HepG2 (cell line): ENCODE data around the gene GK. TPM values are rescaled to one million over a fixed set of nuclear protein-coding genes. Genes with fewer than 3 reads are reported as not detected.

Source experiments
- ESRRA ChIP-seq: sonication (generic); formaldehyde crosslinking; IDR thresholded peaks from 2 replicates; pipeline ENCODE4 v1.5.1; 2020; ENCODE audit warnings: mild to moderate bottlenecking, low read depth, missing genetic modification reagents
- ETV5 ChIP-seq: IDR thresholded peaks from 2 replicates; pipeline ENCODE4 v1.6.1; 2018; ENCODE audit warnings: missing biosample characterization, missing genetic modification reagents, inconsistent platforms, borderline replicate concordance
- GATAD2A ChIP-seq: IDR thresholded peaks from 2 replicates; pipeline ENCODE4 v1.6.1; 2016
- HIC2 ChIP-seq: sonication (generic); formaldehyde crosslinking; IDR thresholded peaks from 2 replicates; pipeline ENCODE4 v1.9.0; 2022; ENCODE audit warnings: low read depth, missing genetic modification reagents
- HOXA5 ChIP-seq: sonication (generic); formaldehyde crosslinking; IDR thresholded peaks from 2 replicates; pipeline ENCODE4 v1.4.0; 2020; ENCODE audit warnings: missing genetic modification reagents
- JDP2 ChIP-seq: sonication (generic); formaldehyde crosslinking; IDR thresholded peaks from 2 replicates; pipeline ENCODE4 v1.8.1; 2022; ENCODE audit warnings: missing genetic modification reagents, borderline replicate concordance
- KAT2B ChIP-seq: fragments of 150-350 bp; IDR thresholded peaks from 2 replicates; pipeline ENCODE4 v1.6.1; 2014; ENCODE audit warnings: low read depth, low read length, borderline replicate concordance
- MIER2 ChIP-seq: IDR thresholded peaks from 2 replicates; pipeline ENCODE4 v1.6.1; 2016; ENCODE audit warnings: missing biosample characterization, missing genetic modification reagents
- NFE2L2 ChIP-seq: fragments of 150-350 bp; IDR thresholded peaks from 2 replicates; pipeline ENCODE4 v1.6.1; 2014; ENCODE audit warnings: low read length
- PPARG ChIP-seq: conservative IDR thresholded peaks from 2 replicates; pipeline ENCODE4 v1.6.1; 2016; ENCODE audit warnings: missing biosample characterization, missing genetic modification reagents
- RFX3 ChIP-seq: IDR thresholded peaks from 2 replicates; pipeline ENCODE4 v1.6.1; 2016; ENCODE audit warnings: missing biosample characterization, missing genetic modification reagents
- SETDB1 ChIP-seq: sonication (generic); formaldehyde crosslinking; IDR thresholded peaks from 2 replicates; pipeline ENCODE4 v1.5.1; 2020; ENCODE audit warnings: missing genetic modification reagents, mild to moderate bottlenecking, borderline replicate concordance
- TFAP4 ChIP-seq: sonication (generic); IDR thresholded peaks from 2 replicates; pipeline ENCODE4 v1.6.1; 2016; ENCODE audit warnings: low read depth, borderline replicate concordance
- ZBTB2 ChIP-seq: sonication (generic); formaldehyde crosslinking; IDR thresholded peaks from 2 replicates; pipeline ENCODE4 v1.8.0; 2022; ENCODE audit warnings: low read depth, missing genetic modification reagents
- ZBTB21 ChIP-seq: sonication (generic); formaldehyde crosslinking; IDR thresholded peaks from 2 replicates; pipeline ENCODE4 v1.4.0; 2020; ENCODE audit warnings: missing genetic modification reagents
- ZBTB40 ChIP-seq, 2 experiments: fragments of 450-650 bp in 1 of 2; sonication (generic) in 1 of 2; formaldehyde crosslinking in 1 of 2; IDR thresholded peaks; 2 replicates each; pipeline versions ENCODE4 v1.6.1 to v1.8.0; 2016 to 2022; ENCODE audit warnings: antibody characterized with exemption in 1 of 2, mild to moderate bottlenecking in 1 of 2, missing genetic modification reagents in 1 of 2
- ZNF264 ChIP-seq: sonication (generic); formaldehyde crosslinking; IDR thresholded peaks from 2 replicates; pipeline ENCODE4 v1.4.0; 2020; ENCODE audit warnings: missing genetic modification reagents
- ZNF367 ChIP-seq: sonication (generic); formaldehyde crosslinking; IDR thresholded peaks from 2 replicates; pipeline ENCODE4 v1.4.0; 2020; ENCODE audit warnings: missing genetic modification reagents, borderline replicate concordance
- ZNF547 ChIP-seq: sonication (generic); formaldehyde crosslinking; IDR thresholded peaks from 2 replicates; pipeline ENCODE4 v1.5.1; 2020; ENCODE audit warnings: mild to moderate bottlenecking, missing genetic modification reagents
- polyA plus RNA-seq, 8 experiments: library from polyadenylated mRNA; depleted of rRNA in 3 of 8; stranded (reverse) in 7 of 8; unstranded in 1 of 8; fragments of >200 nt; fragmentation: Illumina TruSeq in 4 of 8; extraction: Trizol in 4 of 8; gene quantifications; 2 replicates each; pipeline versions ENCODE4 v1.2.1 to v1.2.3, GENCODE V29; 2011 to 2016; ENCODE audit warnings: low read depth in 4 of 8, missing spikeins in 1 of 8, mixed read lengths in 1 of 8; ENCODE audit not compliant: insufficient read depth in 1 of 8
- total RNA-seq, 5 experiments: library from RNA; depleted of rRNA; stranded (reverse); fragments of >200 nt; fragmentation: Illumina TruSeq; extraction: Trizol; gene quantifications; 2 replicates each; pipeline ENCODE4 v1.2.3, GENCODE V29; 2016; ENCODE audit warnings: low read depth in 1 of 5

GK gene
- total and polyA plus RNA-seq, 2 of the 13 experiments (the other 11 are each of a cell fraction or from before 2014, with no cell fraction given): 64.2 to 265 TPM

- TF ChIP-seq ZBTB40 (IDR thresholded peaks at IDR 0.05): no peak
- no peak for TF ChIP-seq ZBTB40 (CRISPR knock-in tag; IDR thresholded peaks at IDR 0.05)
- no peak for TF ChIP-seq ZNF367
- no peak for TF ChIP-seq HOXA5 (CRISPR knock-in tag)
- TF ChIP-seq ZBTB21 (CRISPR knock-in tag): no peak
- no peak for TF ChIP-seq HIC2 (CRISPR knock-in tag)
- TF ChIP-seq KAT2B: no peak
- no peak for TF ChIP-seq MIER2 (CRISPR knock-in tag)
- no peak for TF ChIP-seq RFX3 (CRISPR knock-in tag)
- TF ChIP-seq PPARG (CRISPR knock-in tag): 0 out of 2 replicates have a peak, but pooled peaks have one; percentile 31
- no peak for TF ChIP-seq JDP2 (CRISPR knock-in tag)
- TF ChIP-seq ETV5 (CRISPR knock-in tag): no peak
- peak; percentile 45 for TF ChIP-seq GATAD2A (CRISPR knock-in tag)
- TF ChIP-seq ZNF547: no peak
- no peak for TF ChIP-seq ESRRA (CRISPR knock-in tag)
- TF ChIP-seq ZBTB2 (CRISPR knock-in tag): no peak
- no peak for TF ChIP-seq ZNF264 (CRISPR knock-in tag)
- TF ChIP-seq NFE2L2: no peak
- TF ChIP-seq TFAP4: no peak
- TF ChIP-seq SETDB1 (CRISPR knock-in tag): no peak
Observed at GRCh38 chrX:30642642-30643041, 10.6 kb upstream of the GK start (continued).
